ENCODE results near the gene EXOC6B.

The EXOC6B gene

DNA sequence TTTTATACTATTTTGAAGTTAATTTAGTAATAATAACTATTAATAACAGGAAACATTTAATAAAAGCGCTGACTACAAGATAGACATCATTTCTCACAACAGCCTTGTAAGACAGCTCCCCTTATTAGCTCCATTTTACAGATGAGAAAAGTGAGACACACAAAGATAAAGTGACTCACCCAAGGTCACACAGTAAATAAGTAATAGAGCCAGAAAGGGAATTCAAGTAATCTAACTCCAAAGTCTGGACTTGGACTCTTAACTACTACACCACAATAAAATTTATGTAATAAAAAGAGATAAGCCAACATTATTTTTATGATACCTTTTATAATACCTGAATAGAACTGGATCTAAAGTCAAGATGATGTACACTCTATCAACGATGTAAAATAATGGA lies 25.3 kb downstream of the EXOC6B start:
- TF ChIP-seq, protein P1, sequence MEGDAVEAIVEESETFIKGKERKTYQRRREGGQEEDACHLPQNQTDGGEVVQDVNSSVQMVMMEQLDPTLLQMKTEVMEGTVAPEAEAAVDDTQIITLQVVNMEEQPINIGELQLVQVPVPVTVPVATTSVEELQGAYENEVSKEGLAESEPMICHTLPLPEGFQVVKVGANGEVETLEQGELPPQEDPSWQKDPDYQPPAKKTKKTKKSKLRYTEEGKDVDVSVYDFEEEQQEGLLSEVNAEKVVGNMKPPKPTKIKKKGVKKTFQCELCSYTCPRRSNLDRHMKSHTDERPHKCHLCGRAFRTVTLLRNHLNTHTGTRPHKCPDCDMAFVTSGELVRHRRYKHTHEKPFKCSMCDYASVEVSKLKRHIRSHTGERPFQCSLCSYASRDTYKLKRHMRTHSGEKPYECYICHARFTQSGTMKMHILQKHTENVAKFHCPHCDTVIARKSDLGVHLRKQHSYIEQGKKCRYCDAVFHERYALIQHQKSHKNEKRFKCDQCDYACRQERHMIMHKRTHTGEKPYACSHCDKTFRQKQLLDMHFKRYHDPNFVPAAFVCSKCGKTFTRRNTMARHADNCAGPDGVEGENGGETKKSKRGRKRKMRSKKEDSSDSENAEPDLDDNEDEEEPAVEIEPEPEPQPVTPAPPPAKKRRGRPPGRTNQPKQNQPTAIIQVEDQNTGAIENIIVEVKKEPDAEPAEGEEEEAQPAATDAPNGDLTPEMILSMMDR (IDR thresholded peaks at IDR 0.05; ENCODE audit: insufficient read depth, low read length, poor library complexity, severe bottlenecking): no peak
- H3K27me3 ChIP-seq (replicated peaks; ENCODE audit: control insufficient read depth, insufficient read depth, low read length): no peaks in the 10 kb centered on the region
- H3K36me3 ChIP-seq (ENCODE audit: control insufficient read depth, insufficient read depth, low read length): no peaks in the 10 kb centered on the region
- no peak for DNase-seq (ENCODE audit: extremely low read depth, insufficient read length)
- no peak overlapping the region for H3K4me3 ChIP-seq (replicated peaks; ENCODE audit: low read depth, low read length)

DNA sequence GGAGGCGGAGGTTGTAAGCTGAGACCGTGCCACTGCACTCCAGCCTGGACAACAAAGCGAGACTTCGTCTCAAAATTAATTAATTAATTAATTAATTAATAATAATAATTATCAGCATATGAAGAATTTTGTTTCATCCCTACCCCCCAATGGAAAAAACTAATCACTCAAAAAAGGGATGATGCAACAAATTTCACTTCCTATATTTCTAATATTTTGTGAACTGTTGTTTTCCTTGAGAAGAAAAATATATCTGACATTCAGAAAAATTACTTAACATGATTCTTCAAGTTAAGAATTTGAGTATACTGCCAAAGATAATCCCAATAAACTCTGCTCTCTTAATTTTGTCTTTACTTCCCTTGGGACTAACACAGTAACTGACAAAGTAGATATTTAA lies 28.1 kb downstream of the EXOC6B start:
- DNase-seq (ENCODE audit: extremely low read depth, insufficient read length): no peak
- Histone ChIP-seq H3K4me3 (replicated peaks; ENCODE audit: low read depth, low read length) (no peak overlapping the region), H3K36me3 (ENCODE audit: control insufficient read depth, insufficient read depth, low read length) (no peaks in the 10 kb centered on the region), H3K27me3 (replicated peaks; ENCODE audit: control insufficient read depth, insufficient read depth, low read length) (no peaks in the 10 kb centered on the region)
- TF ChIP-seq, protein P1 (IDR thresholded peaks at IDR 0.05; ENCODE audit: insufficient read depth, low read length, poor library complexity, severe bottlenecking): no peak

DNA sequence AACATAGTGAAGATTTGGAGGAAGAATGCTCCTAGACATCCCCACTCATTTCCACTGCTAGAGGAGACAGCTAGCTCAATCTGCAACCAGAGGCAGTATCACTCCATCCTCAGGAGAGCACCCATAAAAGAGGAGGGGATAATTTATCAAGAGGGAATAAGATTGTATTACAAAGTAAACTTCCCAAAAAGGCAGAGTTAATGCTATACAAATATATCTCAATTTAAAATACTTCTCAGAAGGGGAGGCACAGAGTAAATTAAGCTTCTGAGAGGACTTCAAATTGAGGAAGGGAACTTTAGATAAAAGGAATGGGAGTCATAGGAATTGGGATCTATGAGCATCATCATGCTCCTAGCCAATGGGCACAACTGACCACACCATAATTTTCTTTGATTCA lies 29.1 kb downstream of the EXOC6B start:
- Histone ChIP-seq H3K4me3 (replicated peaks; ENCODE audit: low read depth, low read length) (no peak overlapping the region), H3K36me3 (ENCODE audit: control insufficient read depth, insufficient read depth, low read length) (no peaks in the 10 kb centered on the region), H3K27me3 (replicated peaks; ENCODE audit: control insufficient read depth, insufficient read depth, low read length) (no peaks in the 10 kb centered on the region)
- DNase-seq (ENCODE audit: extremely low read depth, insufficient read length): no peak
- TF ChIP-seq, protein P1 (IDR thresholded peaks at IDR 0.05; ENCODE audit: insufficient read depth, low read length, poor library complexity, severe bottlenecking): no peak

DNA sequence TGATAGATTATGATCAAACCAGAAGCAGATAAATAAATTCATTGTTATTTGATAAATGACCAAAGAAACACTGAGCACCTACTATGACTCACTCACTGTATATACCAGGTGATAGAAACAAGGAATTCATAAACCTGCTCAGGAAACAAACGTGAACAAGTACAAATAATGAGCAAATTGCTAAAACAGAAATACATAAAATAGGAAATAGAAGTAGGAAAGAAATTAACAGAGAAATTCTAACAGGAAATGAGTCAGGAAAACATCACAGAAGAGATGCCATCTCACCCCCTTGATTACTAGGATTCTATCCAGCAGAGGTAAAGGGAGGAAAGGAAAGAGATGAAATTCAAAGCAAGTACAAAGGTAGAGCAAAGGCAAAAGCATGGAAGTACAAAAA lies 31.3 kb downstream of the EXOC6B start:
- TF ChIP-seq, protein P1 (IDR thresholded peaks at IDR 0.05; ENCODE audit: insufficient read depth, low read length, poor library complexity, severe bottlenecking): no peak
- Histone ChIP-seq H3K36me3 (ENCODE audit: control insufficient read depth, insufficient read depth, low read length) (no peaks in the 10 kb centered on the region), H3K27me3 (replicated peaks; ENCODE audit: control insufficient read depth, insufficient read depth, low read length) (no peaks in the 10 kb centered on the region), H3K4me3 (replicated peaks; ENCODE audit: low read depth, low read length) (no peak overlapping the region)
- no peak for DNase-seq (ENCODE audit: extremely low read depth, insufficient read length)

DNA sequence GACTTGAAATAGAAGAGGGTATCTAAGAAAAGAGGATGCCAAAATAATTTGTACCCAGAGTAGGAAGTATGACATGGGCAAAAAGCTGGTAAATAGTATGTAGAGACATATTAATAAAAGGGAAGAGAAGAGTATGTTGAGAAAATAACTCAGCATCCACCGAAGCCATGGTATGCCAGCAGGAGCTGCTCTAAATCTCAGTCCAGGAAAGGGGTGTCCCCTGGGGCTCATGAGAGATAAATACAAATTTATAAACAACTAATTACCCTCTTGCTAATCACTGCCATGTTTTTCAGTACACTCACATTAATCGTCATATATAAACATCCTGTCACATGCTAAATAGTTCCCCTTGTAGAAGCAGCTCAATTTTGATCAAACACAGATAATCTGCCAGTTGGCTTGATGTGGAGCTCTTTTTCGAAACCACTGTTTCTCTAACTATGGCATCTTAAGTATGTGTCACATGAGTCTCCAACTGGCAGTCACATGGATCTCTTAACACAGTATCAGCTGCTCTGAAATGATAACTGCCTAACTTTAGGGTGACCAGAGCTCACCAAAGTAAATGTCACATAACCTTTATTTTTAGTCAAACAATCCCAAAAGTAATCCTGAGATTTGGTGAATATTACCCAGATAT lies 31.9 kb downstream of the EXOC6B start:
- Histone ChIP-seq H3K27me3 (replicated peaks; ENCODE audit: control insufficient read depth, insufficient read depth, low read length) (no peaks in the 10 kb centered on the region), H3K36me3 (ENCODE audit: control insufficient read depth, insufficient read depth, low read length) (no peaks in the 10 kb centered on the region), H3K4me3 (replicated peaks; ENCODE audit: low read depth, low read length) (no peak overlapping the region)
- TF ChIP-seq, protein P1 (IDR thresholded peaks at IDR 0.05; ENCODE audit: insufficient read depth, low read length, poor library complexity, severe bottlenecking): no peak
- DNase-seq (ENCODE audit: extremely low read depth, insufficient read length): no peak

DNA sequence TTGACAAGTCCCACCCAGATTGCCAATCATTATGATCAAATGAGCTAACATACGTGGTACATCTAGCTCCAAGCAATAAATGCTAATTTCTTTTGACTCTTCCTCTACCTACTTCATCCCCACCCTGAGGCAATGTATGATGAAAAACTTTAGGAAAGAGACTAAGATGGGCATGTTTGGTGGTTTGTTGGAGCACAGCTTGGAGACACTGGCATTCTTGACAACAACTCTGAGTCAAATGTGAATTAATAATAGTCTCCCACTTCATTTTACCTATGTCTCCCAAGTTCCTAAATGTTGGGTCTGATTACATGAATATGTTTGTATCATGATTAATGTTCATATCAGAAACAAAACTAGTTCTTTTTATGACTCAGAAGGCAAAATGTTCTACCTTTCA lies 36.6 kb downstream of the EXOC6B start:
- TF ChIP-seq, protein P1 (IDR thresholded peaks at IDR 0.05; ENCODE audit: insufficient read depth, low read length, poor library complexity, severe bottlenecking): no peak
- H3K27me3 ChIP-seq (replicated peaks; ENCODE audit: control insufficient read depth, insufficient read depth, low read length): no peaks in the 10 kb centered on the region
- H3K36me3 ChIP-seq (ENCODE audit: control insufficient read depth, insufficient read depth, low read length): no peaks in the 10 kb centered on the region
- no peak for DNase-seq (ENCODE audit: extremely low read depth, insufficient read length)
- no peak overlapping the region for H3K4me3 ChIP-seq (replicated peaks; ENCODE audit: low read depth, low read length)
